Endometrial microvascular endothelial cells (primary cell): ENCODE measurements around the gene DGKI. TPM values are rescaled to one million over a fixed set of nuclear protein-coding genes. Genes with fewer than 3 reads are reported as not detected.

Experiments used
- in situ Hi-C: cut with HindIII; loops from 2 replicates; pipeline ENCODE4 v1.10.0; 2017; ENCODE audit warnings: low sequenced_read_pairs, low pct_unique_long_range_greater_than_20kb; ENCODE audit errors: inconsistent ontology term
- total RNA-seq: library from RNA; depleted of rRNA; stranded (reverse); fragments of >200 nt; gene quantifications from one replicate; pipeline ENCODE4 v1.2.3, GENCODE V29; 2015; ENCODE audit errors: inconsistent ontology term

DGKI gene
- total RNA-seq, 1 donor from 2014 or later: not detected

GRCh38 chr7:137434530-137434929 is 412.2 kb downstream of the DGKI start:
- in situ Hi-C loops: no loop called here

GRCh38 chr7:137423321-137423720 is 423.5 kb downstream of the DGKI start:
- in situ Hi-C loops: no loop called here

- in situ Hi-C loops: no loop called here
Observed at GRCh38 chr7:137421366-137421765, 425.4 kb downstream of the DGKI start.

- in situ Hi-C loops: no loop called here
Observed at GRCh38 chr7:137418841-137419240, 427.9 kb downstream of the DGKI start.

GRCh38 chr7:137417464-137417863 is 429.3 kb downstream of the DGKI start:
- in situ Hi-C loops: no loop called here

- in situ Hi-C loops: no loop called here
Observed at GRCh38 chr7:137413901-137414300, 432.9 kb downstream of the DGKI start.

- in situ Hi-C loops: no loop called here
Observed at GRCh38 chr7:137411446-137411845, 435.3 kb downstream of the DGKI start.

- in situ Hi-C loops: no loop called here
Observed at GRCh38 chr7:137408126-137408525, 438.6 kb downstream of the DGKI start.

- in situ Hi-C loops: no loop called here
Observed at GRCh38 chr7:137407078-137407477, 439.7 kb downstream of the DGKI start.

- in situ Hi-C loops: no loop called here
Observed at GRCh38 chr7:137404660-137405317, 442.0 kb downstream of the DGKI start.

- in situ Hi-C loops: no loop called here
Observed at GRCh38 chr7:137403353-137403695, 443.4 kb downstream of the DGKI start.

- in situ Hi-C loops: no loop called here
Observed at GRCh38 chr7:137402536-137403352, 444.0 kb downstream of the DGKI start.

GRCh38 chr7:137399827-137400823 is 446.6 kb downstream of the DGKI start:
- in situ Hi-C loops: no loop called here

GRCh38 chr7:137396051-137396450 is 450.7 kb downstream of the DGKI start:
- in situ Hi-C loops: no loop called here

- in situ Hi-C loops: no loop called here
Observed at GRCh38 chr7:137395420-137395819, 451.4 kb downstream of the DGKI start.

GRCh38 chr7:137393570-137393969 is 453.2 kb downstream of the DGKI start:
- in situ Hi-C loops: no loop called here

GRCh38 chr7:137390076-137390475 is 456.7 kb downstream of the DGKI start:
- in situ Hi-C loops: no loop called here

GRCh38 chr7:137388916-137389315 is 457.9 kb downstream of the DGKI start:
- in situ Hi-C loops: no loop called here

GRCh38 chr7:137386966-137387365 is 459.8 kb downstream of the DGKI start:
- in situ Hi-C loops: no loop called here
